Measurements from ENCODE around the gene PRDM16.

Gene PRDM16

DNA sequence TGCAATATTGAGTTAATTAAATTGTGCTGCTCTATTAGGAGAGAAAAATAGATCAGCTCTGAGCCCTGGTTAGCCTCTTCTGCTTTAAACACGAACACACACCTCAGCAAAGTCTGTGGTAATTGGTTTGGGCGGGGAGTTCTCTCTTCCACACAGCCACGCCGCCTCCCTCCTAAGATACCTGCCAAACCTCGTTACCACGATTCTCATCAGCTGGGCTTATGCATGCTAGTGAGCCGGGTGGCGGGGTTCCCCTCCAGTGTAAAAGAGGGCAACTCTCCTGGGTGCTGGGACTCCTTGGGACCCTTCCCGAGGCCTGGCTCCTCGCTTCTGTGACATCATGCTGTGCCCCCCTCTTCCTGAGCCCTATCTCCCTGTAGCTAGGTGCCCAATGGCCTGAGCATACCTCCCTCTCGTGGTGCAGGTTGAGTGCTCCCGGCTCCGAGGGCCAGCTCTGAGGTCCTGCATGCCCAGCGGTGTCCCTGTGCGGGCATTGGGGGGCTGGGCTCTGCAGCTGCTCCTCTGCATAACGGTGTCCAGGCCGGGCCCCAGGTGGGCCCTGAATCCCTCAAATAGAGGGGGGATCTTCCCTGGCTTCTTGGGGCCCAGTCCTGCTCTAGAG is 182.9 kb downstream of the PRDM16 start:
- Histone ChIP-seq H3K4me3 (ENCODE audit: low read depth, low read length) (no peak overlapping the region), H3K9me3 (ENCODE audit: control insufficient read depth, insufficient read depth, low read length) (no peaks in the 10 kb centered on the region), H3K36me3 (ENCODE audit: control insufficient read depth, insufficient read depth, low read length) (no peaks in the 10 kb centered on the region), H3K27me3 (ENCODE audit: control insufficient read depth, insufficient read depth, low read length) (peaks cover 9% of the 10 kb centered on the region), H3K9ac (ENCODE audit: low read depth, low read length) (no peak overlapping the region), H3K4me1 (ENCODE audit: control insufficient read depth, insufficient read depth, low read length) (no peaks in the 10 kb centered on the region), H3K27ac (ENCODE audit: low read depth, low read length) (no peak overlapping the region)

DNA sequence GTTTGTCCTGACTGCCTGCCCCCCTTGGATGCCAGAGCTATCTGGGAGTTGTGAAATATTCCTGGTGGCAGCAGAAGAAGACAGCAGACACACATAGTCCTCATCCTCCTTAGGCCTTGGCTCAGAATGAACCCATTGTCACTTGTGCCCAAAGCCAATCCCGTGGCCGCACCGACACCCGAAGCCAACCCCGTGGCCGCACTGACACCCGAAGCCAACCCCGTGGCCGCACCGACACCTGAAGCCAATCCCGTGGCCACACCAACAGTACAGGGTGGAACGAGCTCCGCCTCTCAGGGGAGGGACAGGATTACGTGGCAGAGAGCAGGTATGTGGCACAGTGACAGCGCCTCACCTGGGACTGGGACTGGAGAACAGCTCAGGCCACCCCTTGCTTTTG is 186.7 kb downstream of the PRDM16 start:
- Histone ChIP-seq H3K27me3 (ENCODE audit: control insufficient read depth, insufficient read depth, low read length) (no peaks in the 10 kb centered on the region), H3K4me1 (ENCODE audit: control insufficient read depth, insufficient read depth, low read length) (no peaks in the 10 kb centered on the region), H3K4me3 (ENCODE audit: low read depth, low read length) (no peak overlapping the region), H3K9ac (ENCODE audit: low read depth, low read length) (no peak overlapping the region), H3K36me3 (ENCODE audit: control insufficient read depth, insufficient read depth, low read length) (no peaks in the 10 kb centered on the region), H3K27ac (ENCODE audit: low read depth, low read length) (no peak overlapping the region), H3K9me3 (ENCODE audit: control insufficient read depth, insufficient read depth, low read length) (no peaks in the 10 kb centered on the region)

DNA sequence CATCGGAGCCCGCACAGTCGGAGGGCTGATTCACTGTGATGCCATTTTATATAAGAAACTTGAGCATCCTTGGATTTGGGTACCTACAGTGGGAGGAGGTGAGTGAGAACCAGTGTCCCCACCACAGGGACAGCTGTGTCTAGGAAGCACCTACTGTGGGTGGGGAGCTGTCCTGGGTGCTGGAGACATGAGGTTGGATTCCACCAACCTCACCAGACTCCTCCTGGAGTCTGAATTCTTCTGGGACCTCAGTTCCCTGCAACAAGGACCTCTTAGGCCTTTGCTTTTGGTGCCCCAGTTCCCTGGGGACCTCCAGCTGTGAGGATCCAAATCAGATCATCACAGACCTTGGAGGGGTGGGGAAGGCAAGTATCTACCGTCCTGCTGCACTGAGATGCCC is 188.8 kb downstream of the PRDM16 start:
- no peaks in the 10 kb centered on the region for H3K36me3 ChIP-seq (ENCODE audit: control insufficient read depth, insufficient read depth, low read length)
- no peaks in the 10 kb centered on the region for H3K27me3 ChIP-seq (ENCODE audit: control insufficient read depth, insufficient read depth, low read length)
- no peaks in the 10 kb centered on the region for H3K4me1 ChIP-seq (ENCODE audit: control insufficient read depth, insufficient read depth, low read length)

GRCh38 chr1:3258386-3259003 is 189.5 kb downstream of the PRDM16 start:
- no peak overlapping the region for H3K27ac ChIP-seq (ENCODE audit: low read depth, low read length)
- no peaks in the 10 kb centered on the region for H3K27me3 ChIP-seq (ENCODE audit: control insufficient read depth, insufficient read depth, low read length)

More for the DNA sequence above, 188.8 kb downstream of the PRDM16 start:
- H3K27ac ChIP-seq (ENCODE audit: low read depth, low read length): no peak overlapping the region
- H3K9me3 ChIP-seq (ENCODE audit: control insufficient read depth, insufficient read depth, low read length): no peaks in the 10 kb centered on the region
- no peak overlapping the region for H3K4me3 ChIP-seq (ENCODE audit: low read depth, low read length)
- no peak overlapping the region for H3K9ac ChIP-seq (ENCODE audit: low read depth, low read length)

DNA sequence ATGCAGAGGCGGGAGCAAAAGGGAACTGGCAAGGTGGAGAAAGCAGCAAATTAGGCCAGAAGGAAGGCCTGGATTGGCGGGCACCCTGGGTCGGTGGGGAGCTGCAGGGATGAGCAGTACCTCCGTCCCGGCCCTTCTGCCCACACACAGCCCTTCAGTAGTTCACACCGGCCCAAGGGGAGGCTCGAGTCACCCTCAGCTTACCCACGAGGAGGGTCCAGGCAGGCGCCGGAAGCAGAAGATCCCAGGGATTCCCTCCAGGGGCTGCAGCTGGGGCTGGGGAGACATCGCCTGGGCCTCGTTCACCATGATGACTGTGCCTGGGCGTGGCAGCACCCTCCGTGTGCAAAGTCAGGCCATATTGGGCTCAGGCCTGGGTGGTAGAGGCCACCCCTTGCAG is 190.0 kb downstream of the PRDM16 start:
- H3K9me3 ChIP-seq (ENCODE audit: control insufficient read depth, insufficient read depth, low read length): no peaks in the 10 kb centered on the region
- no peaks in the 10 kb centered on the region for H3K36me3 ChIP-seq (ENCODE audit: control insufficient read depth, insufficient read depth, low read length)
- no peak overlapping the region for H3K4me3 ChIP-seq (ENCODE audit: low read depth, low read length)
- H3K4me1 ChIP-seq (ENCODE audit: control insufficient read depth, insufficient read depth, low read length): no peaks in the 10 kb centered on the region
- H3K27ac ChIP-seq (ENCODE audit: low read depth, low read length): no peak overlapping the region
- H3K27me3 ChIP-seq (ENCODE audit: control insufficient read depth, insufficient read depth, low read length): no peaks in the 10 kb centered on the region
- H3K9ac ChIP-seq (ENCODE audit: low read depth, low read length): no peak overlapping the region

More at GRCh38 chr1:3258386-3259003, 189.5 kb downstream of the PRDM16 start:
- Histone ChIP-seq H3K36me3 (ENCODE audit: control insufficient read depth, insufficient read depth, low read length) (no peaks in the 10 kb centered on the region), H3K4me3 (ENCODE audit: low read depth, low read length) (no peak overlapping the region), H3K9me3 (ENCODE audit: control insufficient read depth, insufficient read depth, low read length) (no peaks in the 10 kb centered on the region), H3K4me1 (ENCODE audit: control insufficient read depth, insufficient read depth, low read length) (no peaks in the 10 kb centered on the region), H3K9ac (ENCODE audit: low read depth, low read length) (no peak overlapping the region)

DNA sequence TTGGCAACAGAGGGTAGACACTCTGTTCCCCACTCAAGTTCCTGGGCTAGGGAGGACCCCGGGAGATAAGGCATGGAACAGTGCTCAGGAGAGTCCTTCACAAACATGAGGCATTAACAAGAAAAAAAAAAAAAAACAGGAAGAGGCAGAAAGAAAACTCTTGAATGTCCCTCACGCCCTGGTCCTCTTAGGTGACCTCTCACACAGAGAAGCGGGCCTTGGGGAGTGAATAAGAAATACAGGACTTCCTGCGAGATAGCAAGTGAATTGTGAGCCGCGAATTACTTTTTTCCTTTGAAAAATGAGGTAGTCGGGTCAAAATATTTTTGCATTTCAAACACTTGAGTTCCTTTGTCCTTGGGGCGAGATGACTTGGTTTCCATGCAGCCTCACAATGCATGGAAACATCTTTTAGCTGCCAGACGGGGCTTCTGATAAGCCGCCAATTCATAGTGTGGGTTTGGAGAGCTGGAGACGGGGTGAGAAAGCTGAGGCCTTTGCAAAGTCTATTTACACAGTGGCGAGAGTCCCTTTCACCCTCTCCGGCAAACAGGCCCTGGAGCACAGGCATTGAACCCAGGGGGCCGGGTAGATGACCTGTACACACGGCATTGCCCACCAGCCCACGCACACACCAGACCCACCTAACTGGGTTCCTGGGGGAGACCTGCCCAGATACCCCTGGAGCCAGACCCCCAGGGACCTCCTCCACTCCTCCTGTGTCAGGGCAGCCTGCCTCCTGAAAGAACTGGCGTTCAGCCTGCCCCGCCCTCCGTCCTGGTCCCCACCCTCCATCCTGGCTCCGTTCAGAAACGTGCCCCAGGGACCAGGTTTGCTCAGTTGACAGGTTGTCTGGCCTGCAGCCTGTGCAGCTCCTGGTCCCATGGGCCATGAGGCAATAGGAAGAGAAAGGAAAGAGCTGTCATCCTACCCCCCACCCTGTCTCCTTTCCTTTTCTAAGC is 192.3 kb downstream of the PRDM16 start:
- Histone ChIP-seq H3K36me3 (ENCODE audit: control insufficient read depth, insufficient read depth, low read length) (no peaks in the 10 kb centered on the region), H3K27me3 (ENCODE audit: control insufficient read depth, insufficient read depth, low read length) (no peaks in the 10 kb centered on the region), H3K9ac (ENCODE audit: low read depth, low read length) (no peak overlapping the region), H3K4me3 (ENCODE audit: low read depth, low read length) (no peak overlapping the region), H3K4me1 (ENCODE audit: control insufficient read depth, insufficient read depth, low read length) (no peaks in the 10 kb centered on the region), H3K9me3 (ENCODE audit: control insufficient read depth, insufficient read depth, low read length) (no peaks in the 10 kb centered on the region), H3K27ac (ENCODE audit: low read depth, low read length) (no peak overlapping the region)

DNA sequence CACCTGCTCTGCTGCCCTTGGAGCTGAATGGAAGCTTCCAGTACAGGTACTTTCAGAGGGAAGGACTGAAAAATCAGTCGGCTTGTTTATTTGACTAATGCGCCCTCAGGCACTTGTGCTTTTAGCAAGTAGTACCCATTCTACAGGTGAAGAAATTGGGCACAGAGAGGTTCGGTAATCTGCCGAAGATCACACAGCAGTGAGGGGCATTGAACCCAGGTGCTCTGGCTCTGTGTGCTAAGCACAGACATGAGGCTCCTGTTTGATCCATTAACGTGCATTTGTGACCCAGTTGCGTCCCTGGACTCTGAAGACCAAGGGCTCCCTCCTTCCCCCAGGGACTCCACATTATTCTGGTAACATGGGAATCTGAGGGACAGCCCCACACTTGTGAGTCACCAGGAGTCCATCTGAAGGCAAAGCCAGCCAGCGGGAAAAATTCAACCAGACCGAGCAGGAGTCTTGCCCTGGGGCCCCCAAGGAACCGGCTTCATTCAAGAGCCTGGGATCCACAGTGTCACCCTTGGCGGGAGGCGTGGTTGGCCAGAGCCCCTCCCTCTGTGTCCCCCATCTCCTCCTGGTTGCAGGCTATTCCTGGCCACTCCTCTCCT is 193.1 kb downstream of the PRDM16 start:
- Histone ChIP-seq H3K9me3 (ENCODE audit: control insufficient read depth, insufficient read depth, low read length) (no peaks in the 10 kb centered on the region), H3K9ac (ENCODE audit: low read depth, low read length) (no peak overlapping the region), H3K4me1 (ENCODE audit: control insufficient read depth, insufficient read depth, low read length) (no peaks in the 10 kb centered on the region), H3K27me3 (ENCODE audit: control insufficient read depth, insufficient read depth, low read length) (no peaks in the 10 kb centered on the region), H3K4me3 (ENCODE audit: low read depth, low read length) (no peak overlapping the region), H3K27ac (ENCODE audit: low read depth, low read length) (no peak overlapping the region), H3K36me3 (ENCODE audit: control insufficient read depth, insufficient read depth, low read length) (no peaks in the 10 kb centered on the region)

GRCh38 chr1:3262681-3263286 is 193.8 kb downstream of the PRDM16 start:
- Histone ChIP-seq H3K4me3 (ENCODE audit: low read depth, low read length) (no peak overlapping the region), H3K27me3 (ENCODE audit: control insufficient read depth, insufficient read depth, low read length) (no peaks in the 10 kb centered on the region), H3K4me1 (ENCODE audit: control insufficient read depth, insufficient read depth, low read length) (no peaks in the 10 kb centered on the region), H3K27ac (ENCODE audit: low read depth, low read length) (no peak overlapping the region), H3K9me3 (ENCODE audit: control insufficient read depth, insufficient read depth, low read length) (no peaks in the 10 kb centered on the region), H3K36me3 (ENCODE audit: control insufficient read depth, insufficient read depth, low read length) (no peaks in the 10 kb centered on the region), H3K9ac (ENCODE audit: low read depth, low read length) (no peak overlapping the region)

DNA sequence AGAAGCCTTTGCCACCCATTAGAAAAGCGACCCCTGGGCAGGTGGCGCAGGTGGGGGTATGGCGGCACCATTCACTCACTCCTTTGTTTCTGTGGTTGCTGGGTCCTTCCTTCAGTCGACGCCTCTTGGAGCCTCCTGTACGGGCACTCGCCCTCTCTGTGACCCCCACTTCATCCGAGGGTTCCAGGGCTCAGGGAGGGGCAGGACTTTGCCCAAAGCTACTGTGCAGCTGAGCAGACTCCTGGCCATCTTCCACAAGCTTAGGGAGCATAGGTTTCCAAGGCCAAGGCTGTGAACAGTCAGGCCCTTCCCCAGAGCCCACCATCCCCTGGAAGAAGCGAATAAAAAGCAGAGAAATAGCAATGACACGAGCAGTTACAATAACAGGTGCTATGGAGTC is 194.8 kb downstream of the PRDM16 start:
- H3K27me3 ChIP-seq (ENCODE audit: control insufficient read depth, insufficient read depth, low read length): no peaks in the 10 kb centered on the region
- H3K4me1 ChIP-seq (ENCODE audit: control insufficient read depth, insufficient read depth, low read length): no peaks in the 10 kb centered on the region
- no peak overlapping the region for H3K27ac ChIP-seq (ENCODE audit: low read depth, low read length)
- no peaks in the 10 kb centered on the region for H3K36me3 ChIP-seq (ENCODE audit: control insufficient read depth, insufficient read depth, low read length)
- no peak overlapping the region for H3K9ac ChIP-seq (ENCODE audit: low read depth, low read length)
- no peaks in the 10 kb centered on the region for H3K9me3 ChIP-seq (ENCODE audit: control insufficient read depth, insufficient read depth, low read length)
- H3K4me3 ChIP-seq (ENCODE audit: low read depth, low read length): no peak overlapping the region

DNA sequence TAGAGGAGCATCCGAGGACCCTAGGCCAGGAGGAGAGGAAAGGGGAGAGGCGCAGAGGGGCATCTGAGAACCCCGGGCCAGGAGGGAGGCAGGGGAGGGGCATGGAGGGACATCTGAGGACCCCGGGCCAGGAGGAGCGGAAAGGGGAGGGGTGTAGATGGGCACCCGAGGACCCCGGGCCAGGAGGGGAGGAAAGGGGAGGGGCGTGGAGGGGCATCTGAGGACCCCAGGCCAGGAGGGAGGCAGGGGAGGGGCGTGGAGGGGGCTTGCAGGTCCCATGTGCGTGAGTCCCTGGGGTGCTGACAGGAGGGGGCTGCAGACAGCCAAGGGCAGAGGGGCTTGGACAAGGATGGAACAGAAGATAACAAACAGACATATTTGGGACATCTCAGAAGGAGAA is 195.5 kb downstream of the PRDM16 start:
- H3K4me3 ChIP-seq (ENCODE audit: low read depth, low read length): no peak overlapping the region

More for the DNA sequence above, 195.5 kb downstream of the PRDM16 start:
- H3K4me1 ChIP-seq (ENCODE audit: control insufficient read depth, insufficient read depth, low read length): no peaks in the 10 kb centered on the region
- H3K9ac ChIP-seq (ENCODE audit: low read depth, low read length): no peak overlapping the region
- H3K9me3 ChIP-seq (ENCODE audit: control insufficient read depth, insufficient read depth, low read length): no peaks in the 10 kb centered on the region
- no peak overlapping the region for H3K27ac ChIP-seq (ENCODE audit: low read depth, low read length)
- H3K36me3 ChIP-seq (ENCODE audit: control insufficient read depth, insufficient read depth, low read length): no peaks in the 10 kb centered on the region
- no peaks in the 10 kb centered on the region for H3K27me3 ChIP-seq (ENCODE audit: control insufficient read depth, insufficient read depth, low read length)
